ENCODE data around the gene WDFY3.

DNA sequence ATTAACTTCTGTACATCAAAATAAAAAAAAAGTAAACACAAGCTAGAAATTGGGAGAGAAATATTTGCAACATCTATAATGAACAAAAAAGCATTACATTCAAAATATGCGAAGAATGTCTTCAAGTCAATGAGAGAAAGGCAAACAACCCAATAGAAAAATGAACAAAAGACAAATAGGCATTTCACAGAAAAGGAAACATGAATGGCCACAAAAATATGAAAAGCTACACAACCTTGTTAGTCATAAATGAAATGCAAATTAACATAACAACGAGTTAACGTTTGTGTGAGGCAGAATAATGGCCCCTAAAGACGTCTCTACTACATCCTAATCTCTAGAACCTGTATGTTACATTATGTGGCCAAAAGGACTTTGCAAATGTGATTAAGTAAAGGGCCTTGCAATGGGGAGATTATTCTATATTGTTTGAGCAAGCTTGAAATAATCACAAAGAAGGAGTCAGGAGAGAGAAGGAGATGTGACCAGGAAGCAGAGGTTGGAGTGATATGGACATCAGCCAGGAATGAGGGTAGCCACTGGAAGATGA, 86.8 kb downstream of the WDFY3 start:
- TF ChIP-seq EP300 (IDR thresholded peaks at IDR 0.05; ENCODE audit: borderline replicate concordance in 1 of 2, low read depth in 1 of 2, low read length in 1 of 2) (no peak), NFIC (IDR thresholded peaks at IDR 0.05; ENCODE audit: borderline replicate concordance) (no peak), RAD21 (IDR thresholded peaks at IDR 0.05; ENCODE audit: low read length) (no peak), POLR2AphosphoS5 (IDR thresholded peaks at IDR 0.05; ENCODE audit: low read depth, low read length) (no peak), GABPA (IDR thresholded peaks at IDR 0.05; ENCODE audit: low read depth) (no peak), SIN3A (IDR thresholded peaks at IDR 0.05; ENCODE audit: borderline replicate concordance, low read depth, low read length) (no peak), CHD2 (IDR thresholded peaks at IDR 0.05; ENCODE audit: low read length, partially characterized antibody) (no peak), SMC3 (IDR thresholded peaks at IDR 0.05; ENCODE audit: low read depth, low read length) (no peak), RXRA (IDR thresholded peaks at IDR 0.05; ENCODE audit: borderline replicate concordance, low read depth) (no peak), JUND (IDR thresholded peaks at IDR 0.05) (no peak)
- TF ChIP-seq, protein P1, sequence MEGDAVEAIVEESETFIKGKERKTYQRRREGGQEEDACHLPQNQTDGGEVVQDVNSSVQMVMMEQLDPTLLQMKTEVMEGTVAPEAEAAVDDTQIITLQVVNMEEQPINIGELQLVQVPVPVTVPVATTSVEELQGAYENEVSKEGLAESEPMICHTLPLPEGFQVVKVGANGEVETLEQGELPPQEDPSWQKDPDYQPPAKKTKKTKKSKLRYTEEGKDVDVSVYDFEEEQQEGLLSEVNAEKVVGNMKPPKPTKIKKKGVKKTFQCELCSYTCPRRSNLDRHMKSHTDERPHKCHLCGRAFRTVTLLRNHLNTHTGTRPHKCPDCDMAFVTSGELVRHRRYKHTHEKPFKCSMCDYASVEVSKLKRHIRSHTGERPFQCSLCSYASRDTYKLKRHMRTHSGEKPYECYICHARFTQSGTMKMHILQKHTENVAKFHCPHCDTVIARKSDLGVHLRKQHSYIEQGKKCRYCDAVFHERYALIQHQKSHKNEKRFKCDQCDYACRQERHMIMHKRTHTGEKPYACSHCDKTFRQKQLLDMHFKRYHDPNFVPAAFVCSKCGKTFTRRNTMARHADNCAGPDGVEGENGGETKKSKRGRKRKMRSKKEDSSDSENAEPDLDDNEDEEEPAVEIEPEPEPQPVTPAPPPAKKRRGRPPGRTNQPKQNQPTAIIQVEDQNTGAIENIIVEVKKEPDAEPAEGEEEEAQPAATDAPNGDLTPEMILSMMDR (IDR thresholded peaks at IDR 0.05): no peak
- TF ChIP-seq, protein P2, sequence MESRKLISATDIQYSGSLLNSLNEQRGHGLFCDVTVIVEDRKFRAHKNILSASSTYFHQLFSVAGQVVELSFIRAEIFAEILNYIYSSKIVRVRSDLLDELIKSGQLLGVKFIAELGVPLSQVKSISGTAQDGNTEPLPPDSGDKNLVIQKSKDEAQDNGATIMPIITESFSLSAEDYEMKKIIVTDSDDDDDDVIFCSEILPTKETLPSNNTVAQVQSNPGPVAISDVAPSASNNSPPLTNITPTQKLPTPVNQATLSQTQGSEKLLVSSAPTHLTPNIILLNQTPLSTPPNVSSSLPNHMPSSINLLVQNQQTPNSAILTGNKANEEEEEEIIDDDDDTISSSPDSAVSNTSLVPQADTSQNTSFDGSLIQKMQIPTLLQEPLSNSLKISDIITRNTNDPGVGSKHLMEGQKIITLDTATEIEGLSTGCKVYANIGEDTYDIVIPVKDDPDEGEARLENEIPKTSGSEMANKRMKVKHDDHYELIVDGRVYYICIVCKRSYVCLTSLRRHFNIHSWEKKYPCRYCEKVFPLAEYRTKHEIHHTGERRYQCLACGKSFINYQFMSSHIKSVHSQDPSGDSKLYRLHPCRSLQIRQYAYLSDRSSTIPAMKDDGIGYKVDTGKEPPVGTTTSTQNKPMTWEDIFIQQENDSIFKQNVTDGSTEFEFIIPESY (IDR thresholded peaks at IDR 0.05; ENCODE audit: borderline replicate concordance, low read depth): no peak
- TF ChIP-seq, protein P3, sequence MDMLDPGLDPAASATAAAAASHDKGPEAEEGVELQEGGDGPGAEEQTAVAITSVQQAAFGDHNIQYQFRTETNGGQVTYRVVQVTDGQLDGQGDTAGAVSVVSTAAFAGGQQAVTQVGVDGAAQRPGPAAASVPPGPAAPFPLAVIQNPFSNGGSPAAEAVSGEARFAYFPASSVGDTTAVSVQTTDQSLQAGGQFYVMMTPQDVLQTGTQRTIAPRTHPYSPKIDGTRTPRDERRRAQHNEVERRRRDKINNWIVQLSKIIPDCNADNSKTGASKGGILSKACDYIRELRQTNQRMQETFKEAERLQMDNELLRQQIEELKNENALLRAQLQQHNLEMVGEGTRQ (IDR thresholded peaks at IDR 0.05; ENCODE audit: borderline replicate concordance, low read depth, low read length): no peak
- TF ChIP-seq, protein P4, sequence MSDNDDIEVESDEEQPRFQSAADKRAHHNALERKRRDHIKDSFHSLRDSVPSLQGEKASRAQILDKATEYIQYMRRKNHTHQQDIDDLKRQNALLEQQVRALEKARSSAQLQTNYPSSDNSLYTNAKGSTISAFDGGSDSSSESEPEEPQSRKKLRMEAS (IDR thresholded peaks at IDR 0.05; ENCODE audit: low read depth): no peak

Data from SK-N-SH (cell line).